Calu3 (cell line): ENCODE measurements around the gene ARHGEF28. TPM values are rescaled to one million over a fixed set of nuclear protein-coding genes. Genes with fewer than 3 reads are reported as not detected.

Source experiments
- BruUV-seq: library from RNA; stranded (reverse); fragments of 400-500 nt; replicated peaks from 2 replicates; lab custom pipeline; 2021; lab: Mats Ljungman, UMichigan
- CTCF ChIA-PET: fragments of 300-600 bp; sonication (Branson Sonifier 250); formaldehyde crosslinking; loops from one replicate; lab custom pipeline; 2022; ENCODE audit warnings: antibody characterized with exemption; lab: Charles Lee
- DNase-seq: peaks from one replicate; pipeline ENCODE4 v3.0.0; 2022
- H3K27ac Mint-ChIP-seq: one replicate; pipeline ENCODE4 v1.8.0; 2022; ENCODE audit warnings: mixed read lengths; ENCODE audit not compliant: unreplicated experiment
- H3K27me3 Mint-ChIP-seq: one replicate; pipeline ENCODE4 v1.8.0; 2022; ENCODE audit warnings: mixed read lengths; ENCODE audit not compliant: unreplicated experiment
- H3K36me3 Mint-ChIP-seq: one replicate; pipeline ENCODE4 v1.8.0; 2022; ENCODE audit warnings: mild to moderate bottlenecking, moderate library complexity, mixed read lengths; ENCODE audit not compliant: insufficient read depth, unreplicated experiment
- H3K4me1 Mint-ChIP-seq: one replicate; pipeline ENCODE4 v1.8.0; 2022; ENCODE audit warnings: mild to moderate bottlenecking, low read depth, mixed read lengths; ENCODE audit not compliant: unreplicated experiment
- H3K4me3 Mint-ChIP-seq: one replicate; pipeline ENCODE4 v1.8.0; 2022; ENCODE audit warnings: mild to moderate bottlenecking, low read depth, moderate library complexity, mixed read lengths; ENCODE audit not compliant: unreplicated experiment
- H3K9me3 Mint-ChIP-seq: one replicate; pipeline ENCODE4 v1.8.0; 2022; ENCODE audit warnings: low read depth, mixed read lengths; ENCODE audit not compliant: unreplicated experiment
- CTCF ChIP-seq: fragments of 200-600 bp; IDR thresholded peaks from one replicate; pipeline ENCODE4 v1.8.0; 2022; ENCODE audit warnings: antibody characterized with exemption; ENCODE audit not compliant: unreplicated experiment
- intact Hi-C: fragments of 100-400 bp; cut with micrococcal nuclease; formaldehyde crosslinking; loops from one replicate; pipeline ENCODE4 v1.10.0; 2022; ENCODE audit not compliant: unreplicated experiment
- total RNA-seq: library from RNA; stranded (reverse); gene quantifications from 2 replicates; pipeline ENCODE4 v1.2.3, GENCODE V29; 2022

The ARHGEF28 gene
- total RNA-seq, 1 experiment from 2014 or later: 92.0 TPM

DNA sequence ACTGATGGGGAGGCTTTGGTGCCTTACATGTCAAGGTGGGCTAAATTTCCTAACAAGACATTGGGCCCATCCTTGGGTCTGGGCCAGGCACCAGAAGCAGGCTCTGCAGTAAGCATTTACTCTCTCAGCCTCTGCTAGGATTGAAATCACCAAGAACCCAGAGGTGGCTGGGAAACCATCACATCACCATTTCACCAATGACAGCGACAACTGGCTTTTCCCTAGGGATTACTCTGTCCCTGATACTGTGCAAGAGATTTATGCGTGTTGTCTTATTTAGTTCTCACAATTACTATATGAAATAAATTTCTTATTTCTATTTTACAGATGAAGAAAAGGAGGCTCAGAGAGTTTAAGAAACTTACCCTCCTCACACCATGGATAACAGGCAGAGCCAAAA lies 342.2 kb downstream of the ARHGEF28 start:
- Mint-ChIP-seq H3K4me1 (no peaks in the 10 kb centered on the region), H3K36me3 (no peaks in the 10 kb centered on the region), H3K4me3 (no peak overlapping the region), H3K27me3 (peaks cover 8% of the 10 kb centered on the region), H3K9me3 (no peaks in the 10 kb centered on the region), H3K27ac (no peak overlapping the region)
- TF ChIP-seq CTCF: no peak
- BruUV-seq: no TSS peak
- intact Hi-C loops: no loop called here
- CTCF ChIA-PET: no interaction called here
- no peak for DNase-seq

- no peaks in the 10 kb centered on the region for H3K9me3 Mint-ChIP-seq
- no peak for DNase-seq
Observed at GRCh38 chr5:73968729-73969128, 342.7 kb downstream of the ARHGEF28 start.

GRCh38 chr5:73969195-73970036 lies 343.4 kb downstream of the ARHGEF28 start:
- no TSS peak for BruUV-seq
- Mint-ChIP-seq H3K36me3 (no peaks in the 10 kb centered on the region), H3K27me3 (peaks cover 8% of the 10 kb centered on the region), H3K9me3 (no peaks in the 10 kb centered on the region), H3K27ac (no peak overlapping the region), H3K4me3 (no peak overlapping the region), H3K4me1 (no peaks in the 10 kb centered on the region)
- intact Hi-C loops: no loop called here
- no peak for DNase-seq
- CTCF ChIA-PET: no interaction called here
- no peak for TF ChIP-seq CTCF

More at GRCh38 chr5:73968729-73969128, 342.7 kb downstream of the ARHGEF28 start:
- CTCF ChIA-PET: no interaction called here
- no peak overlapping the region for H3K27ac Mint-ChIP-seq
- BruUV-seq: no TSS peak
- peaks cover 8% of the 10 kb centered on the region for H3K27me3 Mint-ChIP-seq
- no peak for TF ChIP-seq CTCF
- intact Hi-C loops: no loop called here
- H3K4me1 Mint-ChIP-seq: no peaks in the 10 kb centered on the region
- H3K4me3 Mint-ChIP-seq: no peak overlapping the region
- H3K36me3 Mint-ChIP-seq: no peaks in the 10 kb centered on the region

GRCh38 chr5:73971326-73971725 lies 345.3 kb downstream of the ARHGEF28 start:
- no peaks in the 10 kb centered on the region for H3K9me3 Mint-ChIP-seq
- H3K4me1 Mint-ChIP-seq: no peaks in the 10 kb centered on the region
- BruUV-seq: no TSS peak
- TF ChIP-seq CTCF: no peak
- H3K36me3 Mint-ChIP-seq: no peaks in the 10 kb centered on the region
- intact Hi-C loops: no loop called here
- CTCF ChIA-PET: no interaction called here
- peaks cover 8% of the 10 kb centered on the region for H3K27me3 Mint-ChIP-seq
- DNase-seq: no peak
- no peak overlapping the region for H3K27ac Mint-ChIP-seq
- no peak overlapping the region for H3K4me3 Mint-ChIP-seq
